ENCODE measurements around the gene CHSY1. TPM values are rescaled to one million over a fixed set of nuclear protein-coding genes. Genes with fewer than 3 reads are reported as not detected.

The CHSY1 gene
- total RNA-seq, 2 experiments from 2014 or later = 5.0 to 14.3 TPM

DNA sequence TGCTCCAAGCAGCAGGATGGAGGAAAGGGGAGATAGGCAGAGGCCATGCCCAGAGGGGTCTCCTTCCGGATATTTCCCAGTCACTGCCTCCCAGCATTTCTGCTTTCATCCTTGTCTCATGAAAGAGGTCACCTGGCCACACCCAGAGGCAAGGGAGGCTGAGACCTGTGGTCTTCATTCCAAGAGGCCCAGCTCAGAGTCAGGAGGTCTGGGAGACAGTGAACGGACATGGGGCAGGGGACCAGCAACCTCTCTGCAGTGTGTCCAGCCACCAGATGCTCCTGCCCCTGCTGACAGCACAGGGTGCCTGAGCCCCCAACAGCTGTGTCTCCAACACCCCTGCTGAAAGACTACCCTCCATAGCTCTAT, 111.2 kb downstream of the CHSY1 start:
- no peak overlapping the region for H2AFZ ChIP-seq (ENCODE audit: low read length)
- no peaks in the 10 kb centered on the region for H3K36me3 ChIP-seq (ENCODE audit: insufficient read depth, low read length)
- H3K4me3 ChIP-seq (ENCODE audit: low read depth, low read length, poor library complexity, severe bottlenecking) = no peak overlapping the region
- ChIA-PET POLR2A (interaction anchor here (0.6 to 0.8 kb wide), 3 partner anchors 22 to 111 kb away, joined by 3 to 4 read pairs (median 3); partner anchors contain the start of gene CHSY1), CTCF (ENCODE audit: unreplicated experiment) (no interaction called here)
- TF ChIP-seq CTCF (conservative IDR thresholded peaks at IDR 0.05; ENCODE audit: low read length) = no peak
- no peak for TF ChIP-seq EZH2phosphoT487 (IDR thresholded peaks at IDR 0.05; ENCODE audit: borderline replicate concordance, low read depth, low read length)
- intact Hi-C loops (cut with micrococcal nuclease; ENCODE audit: unreplicated experiment) = no loop called here
- H3K9me2 ChIP-seq (ENCODE audit: insufficient read depth, low read length) = no peaks in the 10 kb centered on the region
- no peak for DNase-seq (ENCODE audit: low spot score)
- no peak overlapping the region for H3K27ac ChIP-seq (ENCODE audit: low read depth, low read length, poor library complexity, severe bottlenecking)
- no TSS peak for BruUV-seq (replicated peaks)
- H3K9me3 ChIP-seq (ENCODE audit: low read length) = no peaks in the 10 kb centered on the region
- no peak overlapping the region for H3K4me2 ChIP-seq (ENCODE audit: low read length)
- H3K4me1 ChIP-seq (ENCODE audit: insufficient read depth, low read length, poor library complexity, severe bottlenecking) = peaks cover 9% of the 10 kb centered on the region
- H4K20me1 ChIP-seq (ENCODE audit: insufficient read depth, low read length) = no peaks in the 10 kb centered on the region
- H3K79me2 ChIP-seq (ENCODE audit: insufficient read depth, low read depth, low read length) = no peaks in the 10 kb centered on the region

DNA sequence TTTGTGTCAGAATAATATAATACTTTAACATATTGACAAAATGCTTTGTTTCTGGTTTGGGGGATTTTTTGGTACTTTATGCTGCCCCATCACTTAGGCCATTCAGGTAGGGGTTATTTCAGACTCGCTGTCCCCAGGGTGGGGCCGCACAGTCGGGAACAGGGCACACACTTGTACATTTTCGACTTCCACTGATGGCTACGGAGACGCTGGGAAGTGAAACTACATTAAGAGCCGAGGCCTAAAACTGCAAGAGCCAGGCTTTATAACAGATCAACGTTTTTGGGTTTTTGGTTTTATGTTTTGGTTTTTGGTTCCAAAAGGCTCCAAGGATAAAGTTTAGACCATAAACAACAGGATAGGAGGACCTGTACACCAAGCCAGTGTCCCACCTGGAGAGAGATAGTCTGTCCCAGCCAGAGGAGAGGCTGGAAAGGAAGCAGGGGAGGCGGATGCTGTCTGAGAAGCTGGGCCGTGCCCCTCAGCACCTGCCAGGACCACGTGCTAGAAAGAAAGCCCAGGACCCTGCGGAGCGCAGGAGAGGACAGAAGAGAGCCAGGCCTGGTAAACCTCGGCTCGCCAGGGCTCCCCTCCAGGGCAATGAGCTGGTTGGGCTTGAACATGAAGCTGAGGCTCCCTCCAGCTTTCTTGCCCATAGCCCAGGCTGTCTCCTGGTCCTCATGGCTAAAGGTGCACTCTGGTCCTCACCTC, 111.7 kb downstream of the CHSY1 start:
- Histone ChIP-seq H3K4me3 (ENCODE audit: low read depth, low read length, poor library complexity, severe bottlenecking) (no peak overlapping the region), H3K9me3 (ENCODE audit: low read length) (no peaks in the 10 kb centered on the region), H3K9me2 (ENCODE audit: insufficient read depth, low read length) (no peaks in the 10 kb centered on the region), H3K27ac (ENCODE audit: low read depth, low read length, poor library complexity, severe bottlenecking) (no peak overlapping the region), H3K36me3 (ENCODE audit: insufficient read depth, low read length) (no peaks in the 10 kb centered on the region), H3K4me2 (ENCODE audit: low read length) (no peak overlapping the region), H2AFZ (ENCODE audit: low read length) (no peak overlapping the region), H3K79me2 (ENCODE audit: insufficient read depth, low read depth, low read length) (no peaks in the 10 kb centered on the region), H3K4me1 (ENCODE audit: insufficient read depth, low read length, poor library complexity, severe bottlenecking) (peaks cover 14% of the 10 kb centered on the region), H4K20me1 (ENCODE audit: insufficient read depth, low read length) (no peaks in the 10 kb centered on the region)
- TF ChIP-seq CTCF (conservative IDR thresholded peaks at IDR 0.05; ENCODE audit: low read length) (no peak), EZH2phosphoT487 (IDR thresholded peaks at IDR 0.05; ENCODE audit: borderline replicate concordance, low read depth, low read length) (no peak)
- POLR2A ChIA-PET = interaction anchor here (0.6 to 0.8 kb wide), 3 partner anchors 21 to 112 kb away, joined by 3 to 4 read pairs (median 3); partner anchors contain the start of gene CHSY1
- intact Hi-C loops (cut with micrococcal nuclease; ENCODE audit: unreplicated experiment) = no loop called here
- no peak for DNase-seq (ENCODE audit: low spot score)
- CTCF ChIA-PET (ENCODE audit: unreplicated experiment) = no interaction called here
- no TSS peak for BruUV-seq (replicated peaks)
